ENCODE results near the gene RNF113B.

The RNF113B gene

GRCh38 chr13:98217597-98217996 lies 40.5 kb upstream of the RNF113B start:
- Histone ChIP-seq H3K4me3 (ENCODE audit: low read length in 2 of 2) (no peak overlapping the region), H3K9ac (ENCODE audit: low read depth in 1 of 2, low read length in 2 of 2) (no peak overlapping the region), H3K27ac (ENCODE audit: low read depth in 2 of 2, low read length in 2 of 2) (no peak overlapping the region), H3K4me1 (ENCODE audit: control insufficient read depth in 2 of 2, insufficient read depth in 2 of 2, low read length in 2 of 2) (peaks cover 5 to 16% of the 10 kb centered on the region in 2 donors), H3K27me3 (ENCODE audit: control insufficient read depth in 2 of 2, insufficient read depth in 2 of 2, low read length in 2 of 2) (no peaks in the 10 kb centered on the region), H3K9me3 (ENCODE audit: control insufficient read depth in 2 of 2, low read length in 2 of 2) (no peaks in the 10 kb centered on the region), H3K36me3 (ENCODE audit: control insufficient read depth in 2 of 2, insufficient read depth in 2 of 2, low read length in 2 of 2) (no peaks in the 10 kb centered on the region)

- H3K27ac ChIP-seq (ENCODE audit: low read depth in 2 of 2, low read length in 2 of 2), result no peak overlapping the region
- no peak overlapping the region for H3K4me3 ChIP-seq (ENCODE audit: low read length in 2 of 2)
- H3K36me3 ChIP-seq (ENCODE audit: control insufficient read depth in 2 of 2, insufficient read depth in 2 of 2, low read length in 2 of 2), result no peaks in the 10 kb centered on the region
- peaks cover 5 to 16% of the 10 kb centered on the region in 2 donors for H3K4me1 ChIP-seq (ENCODE audit: control insufficient read depth in 2 of 2, insufficient read depth in 2 of 2, low read length in 2 of 2)
- H3K9me3 ChIP-seq (ENCODE audit: control insufficient read depth in 2 of 2, low read length in 2 of 2), result no peaks in the 10 kb centered on the region
- H3K27me3 ChIP-seq (ENCODE audit: control insufficient read depth in 2 of 2, insufficient read depth in 2 of 2, low read length in 2 of 2), result no peaks in the 10 kb centered on the region
- no peak overlapping the region for H3K9ac ChIP-seq (ENCODE audit: low read depth in 1 of 2, low read length in 2 of 2)
Measured at GRCh38 chr13:98216711-98217285, 39.7 kb upstream of the RNF113B start.

GRCh38 chr13:98216135-98216565 lies 39.1 kb upstream of the RNF113B start:
- no peak overlapping the region for H3K9ac ChIP-seq (ENCODE audit: low read depth in 1 of 2, low read length in 2 of 2)
- H3K4me1 ChIP-seq (ENCODE audit: control insufficient read depth in 2 of 2, insufficient read depth in 2 of 2, low read length in 2 of 2), result peaks cover 5 to 16% of the 10 kb centered on the region in 2 donors
- no peaks in the 10 kb centered on the region for H3K36me3 ChIP-seq (ENCODE audit: control insufficient read depth in 2 of 2, insufficient read depth in 2 of 2, low read length in 2 of 2)
- no peak overlapping the region for H3K4me3 ChIP-seq (ENCODE audit: low read length in 2 of 2)
- no peaks in the 10 kb centered on the region for H3K9me3 ChIP-seq (ENCODE audit: control insufficient read depth in 2 of 2, low read length in 2 of 2)
- no peak overlapping the region for H3K27ac ChIP-seq (ENCODE audit: low read depth in 2 of 2, low read length in 2 of 2)
- H3K27me3 ChIP-seq (ENCODE audit: control insufficient read depth in 2 of 2, insufficient read depth in 2 of 2, low read length in 2 of 2), result no peaks in the 10 kb centered on the region

GRCh38 chr13:98215508-98215907 lies 38.4 kb upstream of the RNF113B start:
- Histone ChIP-seq H3K9me3 (ENCODE audit: control insufficient read depth in 2 of 2, low read length in 2 of 2) (no peaks in the 10 kb centered on the region), H3K27ac (ENCODE audit: low read depth in 2 of 2, low read length in 2 of 2) (no peak overlapping the region), H3K36me3 (ENCODE audit: control insufficient read depth in 2 of 2, insufficient read depth in 2 of 2, low read length in 2 of 2) (no peaks in the 10 kb centered on the region), H3K27me3 (ENCODE audit: control insufficient read depth in 2 of 2, insufficient read depth in 2 of 2, low read length in 2 of 2) (no peaks in the 10 kb centered on the region), H3K4me1 (ENCODE audit: control insufficient read depth in 2 of 2, insufficient read depth in 2 of 2, low read length in 2 of 2) (peaks cover 5 to 16% of the 10 kb centered on the region in 2 donors), H3K9ac (ENCODE audit: low read depth in 1 of 2, low read length in 2 of 2) (no peak overlapping the region), H3K4me3 (ENCODE audit: low read length in 2 of 2) (no peak overlapping the region)

- no peak overlapping the region for H3K4me3 ChIP-seq (ENCODE audit: low read length in 2 of 2)
- H3K27ac ChIP-seq (ENCODE audit: low read depth in 2 of 2, low read length in 2 of 2), result peak overlapping the region in 1 of 2 donors; percentile 13
- no peaks in the 10 kb centered on the region for H3K9me3 ChIP-seq (ENCODE audit: control insufficient read depth in 2 of 2, low read length in 2 of 2)
- no peaks in the 10 kb centered on the region for H3K36me3 ChIP-seq (ENCODE audit: control insufficient read depth in 2 of 2, insufficient read depth in 2 of 2, low read length in 2 of 2)
- no peaks in the 10 kb centered on the region for H3K27me3 ChIP-seq (ENCODE audit: control insufficient read depth in 2 of 2, insufficient read depth in 2 of 2, low read length in 2 of 2)
- H3K9ac ChIP-seq (ENCODE audit: low read depth in 1 of 2, low read length in 2 of 2), result no peak overlapping the region
- H3K4me1 ChIP-seq (ENCODE audit: control insufficient read depth in 2 of 2, insufficient read depth in 2 of 2, low read length in 2 of 2), result peaks cover 5 to 16% of the 10 kb centered on the region in 2 donors
Measured at GRCh38 chr13:98214707-98215106, 37.6 kb upstream of the RNF113B start.

GRCh38 chr13:98214008-98214643 lies 37.1 kb upstream of the RNF113B start:
- H3K9me3 ChIP-seq (ENCODE audit: control insufficient read depth in 2 of 2, low read length in 2 of 2), result no peaks in the 10 kb centered on the region
- no peaks in the 10 kb centered on the region for H3K36me3 ChIP-seq (ENCODE audit: control insufficient read depth in 2 of 2, insufficient read depth in 2 of 2, low read length in 2 of 2)
- no peaks in the 10 kb centered on the region for H3K27me3 ChIP-seq (ENCODE audit: control insufficient read depth in 2 of 2, insufficient read depth in 2 of 2, low read length in 2 of 2)
- no peak overlapping the region for H3K4me3 ChIP-seq (ENCODE audit: low read length in 2 of 2)
- H3K4me1 ChIP-seq (ENCODE audit: control insufficient read depth in 2 of 2, insufficient read depth in 2 of 2, low read length in 2 of 2), result peaks cover 5 to 16% of the 10 kb centered on the region in 2 donors
- no peak overlapping the region for H3K27ac ChIP-seq (ENCODE audit: low read depth in 2 of 2, low read length in 2 of 2)
- no peak overlapping the region for H3K9ac ChIP-seq (ENCODE audit: low read depth in 1 of 2, low read length in 2 of 2)

GRCh38 chr13:98213354-98213753 lies 36.3 kb upstream of the RNF113B start:
- Histone ChIP-seq H3K27me3 (ENCODE audit: control insufficient read depth in 2 of 2, insufficient read depth in 2 of 2, low read length in 2 of 2) (no peaks in the 10 kb centered on the region), H3K9ac (ENCODE audit: low read depth in 1 of 2, low read length in 2 of 2) (no peak overlapping the region), H3K4me1 (ENCODE audit: control insufficient read depth in 2 of 2, insufficient read depth in 2 of 2, low read length in 2 of 2) (peaks cover 5 to 16% of the 10 kb centered on the region in 2 donors), H3K9me3 (ENCODE audit: control insufficient read depth in 2 of 2, low read length in 2 of 2) (no peaks in the 10 kb centered on the region), H3K4me3 (ENCODE audit: low read length in 2 of 2) (no peak overlapping the region), H3K27ac (ENCODE audit: low read depth in 2 of 2, low read length in 2 of 2) (no peak overlapping the region), H3K36me3 (ENCODE audit: control insufficient read depth in 2 of 2, insufficient read depth in 2 of 2, low read length in 2 of 2) (no peaks in the 10 kb centered on the region)

- Histone ChIP-seq H3K4me1 (ENCODE audit: control insufficient read depth in 2 of 2, insufficient read depth in 2 of 2, low read length in 2 of 2) (peaks cover 5 to 16% of the 10 kb centered on the region in 2 donors), H3K36me3 (ENCODE audit: control insufficient read depth in 2 of 2, insufficient read depth in 2 of 2, low read length in 2 of 2) (no peaks in the 10 kb centered on the region), H3K27me3 (ENCODE audit: control insufficient read depth in 2 of 2, insufficient read depth in 2 of 2, low read length in 2 of 2) (no peaks in the 10 kb centered on the region), H3K27ac (ENCODE audit: low read depth in 2 of 2, low read length in 2 of 2) (no peak overlapping the region), H3K9me3 (ENCODE audit: control insufficient read depth in 2 of 2, low read length in 2 of 2) (no peaks in the 10 kb centered on the region), H3K9ac (ENCODE audit: low read depth in 1 of 2, low read length in 2 of 2) (no peak overlapping the region), H3K4me3 (ENCODE audit: low read length in 2 of 2) (no peak overlapping the region)
Measured at GRCh38 chr13:98212763-98213162, 35.7 kb upstream of the RNF113B start.

- H3K9me3 ChIP-seq (ENCODE audit: control insufficient read depth in 2 of 2, low read length in 2 of 2), result no peaks in the 10 kb centered on the region
- H3K27me3 ChIP-seq (ENCODE audit: control insufficient read depth in 2 of 2, insufficient read depth in 2 of 2, low read length in 2 of 2), result no peaks in the 10 kb centered on the region
- H3K36me3 ChIP-seq (ENCODE audit: control insufficient read depth in 2 of 2, insufficient read depth in 2 of 2, low read length in 2 of 2), result no peaks in the 10 kb centered on the region
- H3K27ac ChIP-seq (ENCODE audit: low read depth in 2 of 2, low read length in 2 of 2), result no peak overlapping the region
- H3K4me1 ChIP-seq (ENCODE audit: control insufficient read depth in 2 of 2, insufficient read depth in 2 of 2, low read length in 2 of 2), result no peaks in the 10 kb centered on the region
- H3K4me3 ChIP-seq (ENCODE audit: low read length in 2 of 2), result no peak overlapping the region
- H3K9ac ChIP-seq (ENCODE audit: low read depth in 1 of 2, low read length in 2 of 2), result no peak overlapping the region
Measured at GRCh38 chr13:98208606-98209005, 31.5 kb upstream of the RNF113B start.

GRCh38 chr13:98207416-98207815 lies 30.3 kb upstream of the RNF113B start:
- Histone ChIP-seq H3K27ac (ENCODE audit: low read depth in 2 of 2, low read length in 2 of 2) (peak overlapping the region; percentile 6 to 9), H3K4me1 (ENCODE audit: control insufficient read depth in 2 of 2, insufficient read depth in 2 of 2, low read length in 2 of 2) (no peaks in the 10 kb centered on the region), H3K36me3 (ENCODE audit: control insufficient read depth in 2 of 2, insufficient read depth in 2 of 2, low read length in 2 of 2) (no peaks in the 10 kb centered on the region), H3K27me3 (ENCODE audit: control insufficient read depth in 2 of 2, insufficient read depth in 2 of 2, low read length in 2 of 2) (no peaks in the 10 kb centered on the region), H3K9ac (ENCODE audit: low read depth in 1 of 2, low read length in 2 of 2) (no peak overlapping the region), H3K4me3 (ENCODE audit: low read length in 2 of 2) (no peak overlapping the region), H3K9me3 (ENCODE audit: control insufficient read depth in 2 of 2, low read length in 2 of 2) (no peaks in the 10 kb centered on the region)
